GM13976 (cell line): ENCODE measurements around the gene DBH.

Source experiments
- DNase-seq: peaks from one replicate; pipeline ENCODE4 v3.0.0; 2012; ENCODE audit warnings: low spot score
- CTCF ChIP-seq: IDR thresholded peaks from 2 replicates; pipeline ENCODE4 v1.5.1; 2012; ENCODE audit warnings: borderline replicate concordance, mild to moderate bottlenecking; ENCODE audit not compliant: insufficient read depth; ENCODE audit errors: extremely low read depth, missing control alignments, control extremely low read depth
- in situ Hi-C: fragments of 300-500 bp; cut with MboI; formaldehyde crosslinking; loops from one replicate; pipeline ENCODE4 v1.12.0; 2022; ENCODE audit warnings: low sequenced_read_pairs, mixed read lengths, inconsistent platforms; ENCODE audit not compliant: unreplicated experiment

The DBH gene

GRCh38 chr9:133692364-133692985, 56.3 kb downstream of the DBH start:
- DNase-seq = no peak
- in situ Hi-C loops = no loop called here
- TF ChIP-seq CTCF = no peak

DNA sequence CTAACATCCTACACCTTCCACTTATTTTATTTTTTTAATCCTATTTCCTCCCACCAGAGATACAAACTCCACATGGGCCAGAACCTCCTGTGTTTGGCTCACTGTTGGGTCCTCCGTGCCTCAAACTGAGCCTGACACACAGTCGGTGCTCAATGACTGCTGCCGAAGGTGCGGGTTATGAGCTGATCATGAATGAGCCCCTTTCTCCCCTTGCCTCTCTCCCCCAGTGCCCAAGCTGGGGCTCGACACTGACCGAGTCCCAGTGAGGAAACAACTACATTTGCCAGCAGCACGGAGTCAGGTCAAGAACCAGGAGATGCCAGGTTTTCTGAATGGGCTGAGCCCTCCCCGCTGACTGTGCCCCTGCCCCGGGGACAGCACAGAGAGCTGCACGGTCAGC, 57.0 kb downstream of the DBH start:
- no peak for TF ChIP-seq CTCF
- in situ Hi-C loops = no loop called here

GRCh38 chr9:133693703-133694529, 57.8 kb downstream of the DBH start:
- no peak for DNase-seq
- no peak for TF ChIP-seq CTCF
- in situ Hi-C loops = no loop called here

More for the DNA sequence above, 57.0 kb downstream of the DBH start:
- DNase-seq = no peak

GRCh38 chr9:133694686-133695085, 58.5 kb downstream of the DBH start:
- no peak for DNase-seq
- no peak for TF ChIP-seq CTCF
- in situ Hi-C loops = no loop called here

GRCh38 chr9:133696071-133696472, 59.9 kb downstream of the DBH start:
- no peak for TF ChIP-seq CTCF
- no peak for DNase-seq
- in situ Hi-C loops = no loop called here

- no peak for TF ChIP-seq CTCF
- DNase-seq = no peak
- in situ Hi-C loops = no loop called here
Measured at GRCh38 chr9:133699546-133699945, 63.4 kb downstream of the DBH start.
